H9 (cell line): ENCODE measurements around the gene ABCG1. TPM values are rescaled to one million over a fixed set of nuclear protein-coding genes. Genes with fewer than 3 reads are reported as not detected.

ENCODE experiments used
- DNase-seq: peaks from one replicate; pipeline ENCODE4 v3.0.0-alpha.2; 2017
- H2AFZ ChIP-seq: one replicate; pipeline ENCODE4 v1.6.1; 2013; ENCODE audit warnings: mild to moderate bottlenecking, low read length, control low read depth, moderate library complexity
- H2AK5ac ChIP-seq: 2 replicates; pipeline ENCODE4 v1.6.1; 2013; ENCODE audit warnings: low read length, control low read depth, mixed read lengths; ENCODE audit not compliant: insufficient read length
- H2BK120ac ChIP-seq: one replicate; pipeline ENCODE4 v1.6.1; 2013; ENCODE audit warnings: low read depth, mild to moderate bottlenecking, low read length, control low read depth, inconsistent platforms; ENCODE audit not compliant: poor library complexity, severe bottlenecking
- H2BK12ac ChIP-seq: 2 replicates; pipeline ENCODE4 v1.6.1; 2013; ENCODE audit warnings: low read length, control low read depth, mixed read lengths, low read depth; ENCODE audit not compliant: insufficient read length
- H2BK15ac ChIP-seq: 2 replicates; pipeline ENCODE4 v1.6.1; 2013; ENCODE audit warnings: low read depth, low read length, control low read depth
- H2BK20ac ChIP-seq: one replicate; pipeline ENCODE4 v1.6.1; 2013; ENCODE audit warnings: low read depth, mild to moderate bottlenecking, low read length, control low read depth, inconsistent platforms; ENCODE audit not compliant: poor library complexity, severe bottlenecking
- H2BK5ac ChIP-seq: 2 replicates; pipeline ENCODE4 v1.6.1; 2013; ENCODE audit warnings: low read length, control low read depth, mixed read lengths; ENCODE audit not compliant: insufficient read length
- H3K14ac ChIP-seq: 2 replicates; pipeline ENCODE4 v1.6.1; 2013; ENCODE audit warnings: low read length, control low read depth; ENCODE audit not compliant: insufficient read depth
- H3K18ac ChIP-seq: 2 replicates; pipeline ENCODE4 v1.6.1; 2013; ENCODE audit warnings: low read depth, mild to moderate bottlenecking, mixed read lengths, low read length, control low read depth; ENCODE audit not compliant: insufficient read length
- H3K23ac ChIP-seq: 2 replicates; pipeline ENCODE4 v1.6.1; 2013; ENCODE audit warnings: low read length, control low read depth, mixed read lengths, low read depth; ENCODE audit not compliant: insufficient read length
- H3K23me2 ChIP-seq: 2 replicates; pipeline ENCODE4 v1.6.1; 2013; ENCODE audit warnings: low read depth, mild to moderate bottlenecking, mixed read lengths, low read length, control low read depth; ENCODE audit not compliant: insufficient read length, poor library complexity, severe bottlenecking
- H3K27ac ChIP-seq: 2 replicates; pipeline ENCODE4 v1.5.1; 2013; ENCODE audit warnings: low read length, control low read depth, mixed read lengths, low read depth; ENCODE audit not compliant: insufficient read length
- H3K27me3 ChIP-seq: 2 replicates; pipeline ENCODE4 v1.6.1; 2013; ENCODE audit warnings: low read length, control low read depth, inconsistent platforms; ENCODE audit not compliant: insufficient read depth
- H3K4ac ChIP-seq: 2 replicates; pipeline ENCODE4 v1.6.1; 2013; ENCODE audit warnings: low read depth, mild to moderate bottlenecking, control low read depth, inconsistent platforms, low read length, moderate library complexity
- H3K4me1 ChIP-seq: 2 replicates; pipeline ENCODE4 v1.6.1; 2013; ENCODE audit warnings: low read length, control low read depth, inconsistent platforms; ENCODE audit not compliant: insufficient read depth
- H3K4me2 ChIP-seq: 2 replicates; pipeline ENCODE4 v1.6.1; 2013; ENCODE audit warnings: low read length, control low read depth, mixed read lengths; ENCODE audit not compliant: insufficient read length, insufficient read depth
- H3K56ac ChIP-seq: 2 replicates; pipeline ENCODE4 v1.6.1; 2013; ENCODE audit warnings: low read depth, mild to moderate bottlenecking, mixed read lengths, low read length, control low read depth; ENCODE audit not compliant: insufficient read length
- H3K79me1 ChIP-seq: 2 replicates; pipeline ENCODE4 v1.6.1; 2013; ENCODE audit warnings: low read depth, mild to moderate bottlenecking, moderate library complexity, low read length, control low read depth, inconsistent platforms; ENCODE audit not compliant: insufficient read depth, poor library complexity, severe bottlenecking
- H3K79me2 ChIP-seq: 2 replicates; pipeline ENCODE4 v1.6.1; 2013; ENCODE audit warnings: low read length, control low read depth, inconsistent platforms; ENCODE audit not compliant: insufficient read depth
- H3K9ac ChIP-seq: 2 replicates; pipeline ENCODE4 v1.6.1; 2013; ENCODE audit warnings: low read length, control low read depth, mixed read lengths; ENCODE audit not compliant: insufficient read length; ENCODE audit errors: extremely low read depth
- H3K9me3 ChIP-seq: one replicate; pipeline ENCODE4 v1.6.1; 2013; ENCODE audit warnings: low read depth, low read length, inconsistent platforms; ENCODE audit not compliant: control insufficient read depth
- H3T11ph ChIP-seq: one replicate; pipeline ENCODE4 v1.6.1; 2013; ENCODE audit warnings: mild to moderate bottlenecking, low read length, control low read depth, inconsistent platforms
- H4K20me1 ChIP-seq: one replicate; pipeline ENCODE4 v1.6.1; 2013; ENCODE audit not compliant: control insufficient read depth, insufficient read length, insufficient read depth
- H4K5ac ChIP-seq: 2 replicates; pipeline ENCODE4 v1.6.1; 2013; ENCODE audit warnings: low read depth, mild to moderate bottlenecking, mixed read lengths, low read length, control low read depth; ENCODE audit not compliant: insufficient read length
- H4K8ac ChIP-seq: replicated peaks from 2 replicates; pipeline ENCODE4 v1.6.1; 2013; ENCODE audit warnings: low read length, control low read depth, mixed read lengths, low read depth; ENCODE audit not compliant: insufficient read length
- H4K91ac ChIP-seq: 2 replicates; pipeline ENCODE4 v1.6.1; 2013; ENCODE audit warnings: low read depth, mild to moderate bottlenecking, moderate library complexity, mixed read lengths, low read length, control low read depth; ENCODE audit not compliant: insufficient read length
- H3K27ac Mint-ChIP-seq, 3 experiments: 2 replicates in 2 of 3; 3 replicates in 1 of 3; pipeline ENCODE4 v1.8.0; 2020 to 2021; ENCODE audit warnings: mixed read lengths in 3 of 3, mild to moderate bottlenecking in 1 of 3, moderate library complexity in 1 of 3
- H3K27me3 Mint-ChIP-seq: 2 replicates; pipeline ENCODE4 v1.8.0; 2021; ENCODE audit warnings: low read depth, mild to moderate bottlenecking, moderate library complexity, mixed read lengths
- H3K36me3 Mint-ChIP-seq, 3 experiments: 2 replicates in 2 of 3; 3 replicates in 1 of 3; pipeline ENCODE4 v1.8.0; 2020 to 2021; ENCODE audit warnings: low read depth in 3 of 3, mixed read lengths in 3 of 3; ENCODE audit not compliant: insufficient read depth in 1 of 3
- H3K4me1 Mint-ChIP-seq, 2 experiments: 2 replicates each; pipeline ENCODE4 v1.8.0; 2020; ENCODE audit warnings: mixed read lengths in 2 of 2
- H3K4me3 Mint-ChIP-seq, 2 experiments: 2 replicates in 1 of 2; 3 replicates in 1 of 2; pipeline ENCODE4 v1.8.0; 2020 to 2021; ENCODE audit warnings: mild to moderate bottlenecking in 2 of 2, mixed read lengths in 2 of 2, moderate library complexity in 1 of 2
- H3K9me3 Mint-ChIP-seq, 2 experiments: 2 replicates in 1 of 2; 3 replicates in 1 of 2; pipeline ENCODE4 v1.8.0; 2020; ENCODE audit warnings: mild to moderate bottlenecking in 2 of 2, mixed read lengths in 2 of 2, moderate library complexity in 1 of 2
- CTCF ChIP-seq: fragments of 200-600 bp; sonication (generic); conservative IDR thresholded peaks from 3 replicates; pipeline ENCODE4 v1.8.0; 2021; ENCODE audit warnings: antibody characterized with exemption, mild to moderate bottlenecking
- whole genome bisulfite sequencing: extraction: QIAGEN DNeasy Blood & Tissue Kit; methylation state at CpG from one replicate; pipeline ENCODE4 v1.1.7; 2013; ENCODE audit warnings: missing lambda C conversion rate, low lambda C conversion rate, mixed read lengths; ENCODE audit not compliant: insufficient read length; ENCODE audit errors: extremely low coverage; 5-methylcytosine and 5-hydroxymethylcytosine counted together
- total RNA-seq: library from RNA; stranded (reverse); gene quantifications from 2 replicates; pipeline ENCODE4 v1.2.1, GENCODE V29; 2021

Gene ABCG1
- total RNA-seq, 1 experiment from 2014 or later, result 0.83 TPM

- no peaks in the 10 kb centered on the region for H3K9me3 ChIP-seq
- peaks cover 25 to 43% of the 10 kb centered on the region in 2 experiments for H3K4me1 Mint-ChIP-seq
- no peak overlapping the region for H3K56ac ChIP-seq
- H2BK5ac ChIP-seq, result no peak overlapping the region
- no peak overlapping the region for H3K23ac ChIP-seq
- no peak overlapping the region for H3K27ac Mint-ChIP-seq
- H3K4me1 ChIP-seq, result peaks cover 2% of the 10 kb centered on the region; the same call in 1 of the 2 replicates
- H3T11ph ChIP-seq, result no peak overlapping the region
- no peaks in the 10 kb centered on the region for H3K79me1 ChIP-seq
- no peak overlapping the region for H3K14ac ChIP-seq
- no peak overlapping the region for H2AK5ac ChIP-seq
- H3K18ac ChIP-seq, result no peak overlapping the region
- H3K27me3 Mint-ChIP-seq, result peaks cover 3% of the 10 kb centered on the region
- no peaks in the 10 kb centered on the region for H3K79me2 ChIP-seq
- no peak overlapping the region for H3K9ac ChIP-seq
- no peaks in the 10 kb centered on the region for H3K36me3 Mint-ChIP-seq
- no peak overlapping the region for H3K4ac ChIP-seq
- H4K8ac ChIP-seq, result no peak overlapping the region
- TF ChIP-seq CTCF, result no peak
- no peak overlapping the region for H3K4me2 ChIP-seq
- no peak overlapping the region for H2BK15ac ChIP-seq
- no peak for DNase-seq
- no peak overlapping the region for H4K5ac ChIP-seq
- no CpG with 5 or more reads among the region's 11 CpGs for WGBS
- no peaks in the 10 kb centered on the region for H4K20me1 ChIP-seq
- H4K91ac ChIP-seq, result no peak overlapping the region
- no peaks in the 10 kb centered on the region; a peak in 1 of 5 replicates for H3K9me3 Mint-ChIP-seq
- H2BK120ac ChIP-seq, result no peak overlapping the region
- H2BK12ac ChIP-seq, result no peak overlapping the region
- no peak overlapping the region for H3K27ac ChIP-seq
- no peak overlapping the region for H2BK20ac ChIP-seq
- no peak overlapping the region for H2AFZ ChIP-seq
- H3K27me3 ChIP-seq, result no peaks in the 10 kb centered on the region
- no peak overlapping the region for H3K4me3 Mint-ChIP-seq
- no peaks in the 10 kb centered on the region for H3K23me2 ChIP-seq
Observed at GRCh38 chr21:42262831-42263231, 43.9 kb downstream of the ABCG1 start.
